H9 (cell line): ENCODE measurements around the gene ASMTL. TPM values are rescaled to one million over a fixed set of nuclear protein-coding genes. Genes with fewer than 3 reads are reported as not detected.
A peak's percentile ranks its signal among the peaks of the same experiment; 100 is the strongest.

Experiments used
- DNase-seq: peaks from one replicate; pipeline ENCODE4 v3.0.0-alpha.2; 2017
- H2AFZ ChIP-seq: one replicate; pipeline ENCODE4 v1.6.1; 2013; ENCODE audit warnings: mild to moderate bottlenecking, low read length, control low read depth, moderate library complexity
- H2AK5ac ChIP-seq: 2 replicates; pipeline ENCODE4 v1.6.1; 2013; ENCODE audit warnings: low read length, control low read depth, mixed read lengths; ENCODE audit not compliant: insufficient read length
- H2BK120ac ChIP-seq: one replicate; pipeline ENCODE4 v1.6.1; 2013; ENCODE audit warnings: low read depth, mild to moderate bottlenecking, low read length, control low read depth, inconsistent platforms; ENCODE audit not compliant: poor library complexity, severe bottlenecking
- H2BK12ac ChIP-seq: 2 replicates; pipeline ENCODE4 v1.6.1; 2013; ENCODE audit warnings: low read length, control low read depth, mixed read lengths, low read depth; ENCODE audit not compliant: insufficient read length
- H2BK15ac ChIP-seq: 2 replicates; pipeline ENCODE4 v1.6.1; 2013; ENCODE audit warnings: low read depth, low read length, control low read depth
- H2BK20ac ChIP-seq: one replicate; pipeline ENCODE4 v1.6.1; 2013; ENCODE audit warnings: low read depth, mild to moderate bottlenecking, low read length, control low read depth, inconsistent platforms; ENCODE audit not compliant: poor library complexity, severe bottlenecking
- H2BK5ac ChIP-seq: 2 replicates; pipeline ENCODE4 v1.6.1; 2013; ENCODE audit warnings: low read length, control low read depth, mixed read lengths; ENCODE audit not compliant: insufficient read length
- H3K14ac ChIP-seq: 2 replicates; pipeline ENCODE4 v1.6.1; 2013; ENCODE audit warnings: low read length, control low read depth; ENCODE audit not compliant: insufficient read depth
- H3K18ac ChIP-seq: 2 replicates; pipeline ENCODE4 v1.6.1; 2013; ENCODE audit warnings: low read depth, mild to moderate bottlenecking, mixed read lengths, low read length, control low read depth; ENCODE audit not compliant: insufficient read length
- H3K23ac ChIP-seq: 2 replicates; pipeline ENCODE4 v1.6.1; 2013; ENCODE audit warnings: low read length, control low read depth, mixed read lengths, low read depth; ENCODE audit not compliant: insufficient read length
- H3K23me2 ChIP-seq: 2 replicates; pipeline ENCODE4 v1.6.1; 2013; ENCODE audit warnings: low read depth, mild to moderate bottlenecking, mixed read lengths, low read length, control low read depth; ENCODE audit not compliant: insufficient read length, poor library complexity, severe bottlenecking
- H3K27ac ChIP-seq: 2 replicates; pipeline ENCODE4 v1.5.1; 2013; ENCODE audit warnings: low read length, control low read depth, mixed read lengths, low read depth; ENCODE audit not compliant: insufficient read length
- H3K27me3 ChIP-seq: 2 replicates; pipeline ENCODE4 v1.6.1; 2013; ENCODE audit warnings: low read length, control low read depth, inconsistent platforms; ENCODE audit not compliant: insufficient read depth
- H3K4ac ChIP-seq: 2 replicates; pipeline ENCODE4 v1.6.1; 2013; ENCODE audit warnings: low read depth, mild to moderate bottlenecking, control low read depth, inconsistent platforms, low read length, moderate library complexity
- H3K4me1 ChIP-seq: 2 replicates; pipeline ENCODE4 v1.6.1; 2013; ENCODE audit warnings: low read length, control low read depth, inconsistent platforms; ENCODE audit not compliant: insufficient read depth
- H3K4me2 ChIP-seq: 2 replicates; pipeline ENCODE4 v1.6.1; 2013; ENCODE audit warnings: low read length, control low read depth, mixed read lengths; ENCODE audit not compliant: insufficient read length, insufficient read depth
- H3K56ac ChIP-seq: 2 replicates; pipeline ENCODE4 v1.6.1; 2013; ENCODE audit warnings: low read depth, mild to moderate bottlenecking, mixed read lengths, low read length, control low read depth; ENCODE audit not compliant: insufficient read length
- H3K79me1 ChIP-seq: 2 replicates; pipeline ENCODE4 v1.6.1; 2013; ENCODE audit warnings: low read depth, mild to moderate bottlenecking, moderate library complexity, low read length, control low read depth, inconsistent platforms; ENCODE audit not compliant: insufficient read depth, poor library complexity, severe bottlenecking
- H3K79me2 ChIP-seq: 2 replicates; pipeline ENCODE4 v1.6.1; 2013; ENCODE audit warnings: low read length, control low read depth, inconsistent platforms; ENCODE audit not compliant: insufficient read depth
- H3K9ac ChIP-seq: 2 replicates; pipeline ENCODE4 v1.6.1; 2013; ENCODE audit warnings: low read length, control low read depth, mixed read lengths; ENCODE audit not compliant: insufficient read length; ENCODE audit errors: extremely low read depth
- H3K9me3 ChIP-seq: one replicate; pipeline ENCODE4 v1.6.1; 2013; ENCODE audit warnings: low read depth, low read length, inconsistent platforms; ENCODE audit not compliant: control insufficient read depth
- H3T11ph ChIP-seq: one replicate; pipeline ENCODE4 v1.6.1; 2013; ENCODE audit warnings: mild to moderate bottlenecking, low read length, control low read depth, inconsistent platforms
- H4K20me1 ChIP-seq: one replicate; pipeline ENCODE4 v1.6.1; 2013; ENCODE audit not compliant: control insufficient read depth, insufficient read length, insufficient read depth
- H4K5ac ChIP-seq: 2 replicates; pipeline ENCODE4 v1.6.1; 2013; ENCODE audit warnings: low read depth, mild to moderate bottlenecking, mixed read lengths, low read length, control low read depth; ENCODE audit not compliant: insufficient read length
- H4K8ac ChIP-seq: replicated peaks from 2 replicates; pipeline ENCODE4 v1.6.1; 2013; ENCODE audit warnings: low read length, control low read depth, mixed read lengths, low read depth; ENCODE audit not compliant: insufficient read length
- H4K91ac ChIP-seq: 2 replicates; pipeline ENCODE4 v1.6.1; 2013; ENCODE audit warnings: low read depth, mild to moderate bottlenecking, moderate library complexity, mixed read lengths, low read length, control low read depth; ENCODE audit not compliant: insufficient read length
- H3K27ac Mint-ChIP-seq, 3 experiments: 2 replicates in 2 of 3; 3 replicates in 1 of 3; pipeline ENCODE4 v1.8.0; 2020 to 2021; ENCODE audit warnings: mixed read lengths in 3 of 3, mild to moderate bottlenecking in 1 of 3, moderate library complexity in 1 of 3
- H3K27me3 Mint-ChIP-seq: 2 replicates; pipeline ENCODE4 v1.8.0; 2021; ENCODE audit warnings: low read depth, mild to moderate bottlenecking, moderate library complexity, mixed read lengths
- H3K36me3 Mint-ChIP-seq, 3 experiments: 2 replicates in 2 of 3; 3 replicates in 1 of 3; pipeline ENCODE4 v1.8.0; 2020 to 2021; ENCODE audit warnings: low read depth in 3 of 3, mixed read lengths in 3 of 3; ENCODE audit not compliant: insufficient read depth in 1 of 3
- H3K4me1 Mint-ChIP-seq, 2 experiments: 2 replicates each; pipeline ENCODE4 v1.8.0; 2020; ENCODE audit warnings: mixed read lengths in 2 of 2
- H3K4me3 Mint-ChIP-seq, 2 experiments: 2 replicates in 1 of 2; 3 replicates in 1 of 2; pipeline ENCODE4 v1.8.0; 2020 to 2021; ENCODE audit warnings: mild to moderate bottlenecking in 2 of 2, mixed read lengths in 2 of 2, moderate library complexity in 1 of 2
- H3K9me3 Mint-ChIP-seq, 2 experiments: 2 replicates in 1 of 2; 3 replicates in 1 of 2; pipeline ENCODE4 v1.8.0; 2020; ENCODE audit warnings: mild to moderate bottlenecking in 2 of 2, mixed read lengths in 2 of 2, moderate library complexity in 1 of 2
- WGBS: extraction: QIAGEN DNeasy Blood & Tissue Kit; methylation state at CpG from one replicate; pipeline ENCODE4 v1.1.7; 2013; ENCODE audit warnings: missing lambda C conversion rate, low lambda C conversion rate, mixed read lengths; ENCODE audit not compliant: insufficient read length; ENCODE audit errors: extremely low coverage; 5-methylcytosine and 5-hydroxymethylcytosine counted together
- total RNA-seq: library from RNA; stranded (reverse); gene quantifications from 2 replicates; pipeline ENCODE4 v1.2.1, GENCODE V29; 2021
- TF ChIP-seq, protein P1 (sequence below): fragments of 200-600 bp; sonication (generic); conservative IDR thresholded peaks from 3 replicates; pipeline ENCODE4 v1.8.0; 2021; ENCODE audit warnings: antibody characterized with exemption, mild to moderate bottlenecking

Gene ASMTL
- total RNA-seq, 1 experiment from 2014 or later = 59.8 TPM

GRCh38 chrX:1481636-1482529 is 29.2 kb upstream of the ASMTL start:
- H3K4me1 Mint-ChIP-seq = peaks cover 8 to 9% of the 10 kb centered on the region in 2 experiments
- no peaks in the 10 kb centered on the region for H3K27me3 ChIP-seq
- no peak overlapping the region for H2BK12ac ChIP-seq
- no peak overlapping the region for H4K91ac ChIP-seq
- H3K4ac ChIP-seq = no peak overlapping the region
- peak overlapping the region; percentile 41 for H3K18ac ChIP-seq
- no CpG with 5 or more reads among the region's 26 CpGs for WGBS
- no peak overlapping the region for H2BK5ac ChIP-seq
- peak overlapping the region; percentile 56 for H3K4me2 ChIP-seq
- H4K5ac ChIP-seq = no peak overlapping the region
- peak overlapping the region; percentile 0 for H2AFZ ChIP-seq
- no peak overlapping the region for H4K8ac ChIP-seq
- H3K27me3 Mint-ChIP-seq = peaks cover 11% of the 10 kb centered on the region
- no peak overlapping the region for H2BK15ac ChIP-seq
- no peak overlapping the region for H3K56ac ChIP-seq
- no peak overlapping the region for H3K23ac ChIP-seq
- H3K4me1 ChIP-seq = peaks cover 2% of the 10 kb centered on the region; the same call in 1 of the 2 replicates
- TF ChIP-seq, protein P1, sequence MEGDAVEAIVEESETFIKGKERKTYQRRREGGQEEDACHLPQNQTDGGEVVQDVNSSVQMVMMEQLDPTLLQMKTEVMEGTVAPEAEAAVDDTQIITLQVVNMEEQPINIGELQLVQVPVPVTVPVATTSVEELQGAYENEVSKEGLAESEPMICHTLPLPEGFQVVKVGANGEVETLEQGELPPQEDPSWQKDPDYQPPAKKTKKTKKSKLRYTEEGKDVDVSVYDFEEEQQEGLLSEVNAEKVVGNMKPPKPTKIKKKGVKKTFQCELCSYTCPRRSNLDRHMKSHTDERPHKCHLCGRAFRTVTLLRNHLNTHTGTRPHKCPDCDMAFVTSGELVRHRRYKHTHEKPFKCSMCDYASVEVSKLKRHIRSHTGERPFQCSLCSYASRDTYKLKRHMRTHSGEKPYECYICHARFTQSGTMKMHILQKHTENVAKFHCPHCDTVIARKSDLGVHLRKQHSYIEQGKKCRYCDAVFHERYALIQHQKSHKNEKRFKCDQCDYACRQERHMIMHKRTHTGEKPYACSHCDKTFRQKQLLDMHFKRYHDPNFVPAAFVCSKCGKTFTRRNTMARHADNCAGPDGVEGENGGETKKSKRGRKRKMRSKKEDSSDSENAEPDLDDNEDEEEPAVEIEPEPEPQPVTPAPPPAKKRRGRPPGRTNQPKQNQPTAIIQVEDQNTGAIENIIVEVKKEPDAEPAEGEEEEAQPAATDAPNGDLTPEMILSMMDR = no peak
- H3K14ac ChIP-seq = peak overlapping the region; percentile 27; the same call in 1 of the 2 replicates
- no peak overlapping the region for H2AK5ac ChIP-seq
- H2BK20ac ChIP-seq = no peak overlapping the region
- H3K9ac ChIP-seq = no peak overlapping the region
- H3K36me3 Mint-ChIP-seq = peaks cover 0 to 14% (median 5%) of the 10 kb centered on the region in 3 experiments; a peak in 4 of 7 replicates
- peak overlapping the region; percentile 43 to 56 for H3K4me3 Mint-ChIP-seq
- H3K23me2 ChIP-seq = peaks cover 3% of the 10 kb centered on the region
- H2BK120ac ChIP-seq = no peak overlapping the region
- H3K9me3 ChIP-seq = no peaks in the 10 kb centered on the region
- peak overlapping the region; percentile 52 to 95 (median 92); a peak in 6 of 7 replicates for H3K27ac Mint-ChIP-seq
- peaks cover 19 to 20% of the 10 kb centered on the region in 2 experiments for H3K9me3 Mint-ChIP-seq
- no peaks in the 10 kb centered on the region for H4K20me1 ChIP-seq
- no peaks in the 10 kb centered on the region for H3K79me1 ChIP-seq
- H3K27ac ChIP-seq = no peak overlapping the region
- DNase-seq = peak; percentile 81
- H3T11ph ChIP-seq = no peak overlapping the region
- no peaks in the 10 kb centered on the region for H3K79me2 ChIP-seq
